Measurements from ENCODE around the gene GAA.

GAA gene

DNA sequence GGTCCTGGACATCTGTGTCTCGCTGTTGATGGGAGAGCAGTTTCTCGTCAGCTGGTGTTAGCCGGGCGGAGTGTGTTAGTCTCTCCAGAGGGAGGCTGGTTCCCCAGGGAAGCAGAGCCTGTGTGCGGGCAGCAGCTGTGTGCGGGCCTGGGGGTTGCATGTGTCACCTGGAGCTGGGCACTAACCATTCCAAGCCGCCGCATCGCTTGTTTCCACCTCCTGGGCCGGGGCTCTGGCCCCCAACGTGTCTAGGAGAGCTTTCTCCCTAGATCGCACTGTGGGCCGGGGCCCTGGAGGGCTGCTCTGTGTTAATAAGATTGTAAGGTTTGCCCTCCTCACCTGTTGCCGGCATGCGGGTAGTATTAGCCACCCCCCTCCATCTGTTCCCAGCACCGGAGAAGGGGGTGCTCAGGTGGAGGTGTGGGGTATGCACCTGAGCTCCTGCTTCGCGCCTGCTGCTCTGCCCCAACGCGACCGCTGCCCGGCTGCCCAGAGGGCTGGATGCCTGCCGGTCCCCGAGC is 17.9 kb downstream of the GAA start:
- DNase-seq: no peak

DNA sequence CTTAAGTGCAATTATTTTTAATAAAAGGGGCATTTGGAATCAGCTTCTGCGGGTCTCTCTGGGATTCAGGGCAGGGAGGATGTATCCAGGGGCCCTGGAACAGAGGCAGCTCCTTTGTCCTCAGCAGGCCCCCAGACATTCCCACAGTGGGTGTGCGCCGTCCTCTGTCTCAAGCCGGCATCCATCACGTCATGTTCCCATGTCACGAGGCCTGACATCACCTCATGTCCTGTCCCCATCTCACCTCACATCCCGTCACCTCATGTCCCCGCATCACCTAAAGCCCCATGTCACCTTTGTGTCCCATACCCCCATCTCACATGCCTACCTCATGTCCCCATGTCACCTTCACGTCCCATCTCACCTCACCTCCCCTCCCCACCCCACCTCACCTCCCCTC is 18.5 kb downstream of the GAA start:
- DNase-seq: no peak

DNA sequence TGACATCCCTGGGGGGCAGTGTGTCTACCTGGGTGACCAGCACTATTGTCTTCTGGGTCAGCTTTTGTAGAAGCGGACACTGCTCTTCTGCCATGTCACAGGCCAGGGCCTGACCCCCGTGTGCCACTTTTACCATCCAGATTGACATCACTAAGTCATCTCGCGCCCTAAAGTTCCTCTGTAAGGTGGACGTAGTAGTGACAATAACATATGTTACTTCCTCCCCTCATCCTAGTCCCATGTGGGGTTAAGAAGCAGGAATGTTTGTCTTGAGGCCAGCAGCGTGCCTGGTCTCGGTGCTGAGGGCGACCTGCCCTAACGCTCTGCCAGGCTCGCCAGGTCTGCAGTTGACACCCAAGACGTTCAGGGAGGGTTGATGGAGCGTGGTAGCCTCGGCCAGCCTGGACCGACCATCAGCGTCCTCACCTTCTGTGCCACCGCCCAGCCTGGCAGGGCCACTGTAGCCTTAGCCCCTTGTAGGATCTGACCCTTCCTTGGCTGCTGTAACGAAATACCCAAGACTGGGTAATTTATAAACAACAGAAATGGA is 20.7 kb downstream of the GAA start:
- DNase-seq: no peak

DNA sequence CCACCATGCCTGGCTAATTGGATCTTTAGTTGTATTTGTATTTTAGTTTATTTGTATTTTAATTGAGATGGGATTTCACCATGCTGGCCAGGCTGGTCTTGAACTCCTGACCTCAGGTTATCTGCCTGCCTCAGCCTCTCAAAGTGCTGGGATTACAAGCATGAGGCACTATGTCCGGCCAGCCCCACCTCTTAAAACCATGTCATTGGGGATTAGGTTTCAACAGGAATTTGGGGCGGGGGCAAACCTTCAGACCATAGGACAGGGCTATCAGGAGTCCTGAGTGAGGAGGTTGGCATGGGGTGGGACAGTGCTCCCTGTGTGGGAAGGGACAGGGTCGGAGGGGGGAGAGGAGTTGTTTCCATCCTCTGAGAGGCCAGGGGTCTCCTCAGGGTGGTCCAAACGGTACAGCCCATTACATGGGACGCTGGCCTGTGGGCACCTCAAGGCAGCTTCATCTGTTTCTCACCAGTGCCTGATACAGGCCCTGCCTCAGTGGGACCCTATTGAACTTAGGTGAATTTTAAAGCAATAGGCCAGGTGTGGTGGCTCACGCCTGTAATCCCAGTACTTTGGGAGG is 21.6 kb downstream of the GAA start:
- no peak for DNase-seq

DNA sequence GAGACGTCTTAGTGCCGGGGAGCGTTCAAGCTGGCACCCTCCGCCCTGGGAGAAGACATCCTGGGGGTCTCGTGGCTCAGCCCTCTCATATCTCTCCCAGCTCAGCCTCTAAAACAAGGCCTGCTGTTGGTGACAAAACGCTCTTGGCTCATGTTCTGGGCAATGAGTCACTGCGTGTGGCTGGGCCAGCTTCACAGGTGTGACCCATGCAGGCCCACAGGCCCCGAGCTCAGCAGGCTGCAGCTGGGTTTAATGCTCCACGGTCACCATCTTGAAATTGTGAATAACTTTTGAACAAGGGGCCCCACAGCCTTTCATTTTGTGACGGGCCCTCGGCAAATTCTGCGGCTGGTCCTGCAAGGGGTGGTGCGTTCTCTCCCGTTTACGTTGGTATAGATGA is 22.4 kb downstream of the GAA start:
- DNase-seq: no peak

DNA sequence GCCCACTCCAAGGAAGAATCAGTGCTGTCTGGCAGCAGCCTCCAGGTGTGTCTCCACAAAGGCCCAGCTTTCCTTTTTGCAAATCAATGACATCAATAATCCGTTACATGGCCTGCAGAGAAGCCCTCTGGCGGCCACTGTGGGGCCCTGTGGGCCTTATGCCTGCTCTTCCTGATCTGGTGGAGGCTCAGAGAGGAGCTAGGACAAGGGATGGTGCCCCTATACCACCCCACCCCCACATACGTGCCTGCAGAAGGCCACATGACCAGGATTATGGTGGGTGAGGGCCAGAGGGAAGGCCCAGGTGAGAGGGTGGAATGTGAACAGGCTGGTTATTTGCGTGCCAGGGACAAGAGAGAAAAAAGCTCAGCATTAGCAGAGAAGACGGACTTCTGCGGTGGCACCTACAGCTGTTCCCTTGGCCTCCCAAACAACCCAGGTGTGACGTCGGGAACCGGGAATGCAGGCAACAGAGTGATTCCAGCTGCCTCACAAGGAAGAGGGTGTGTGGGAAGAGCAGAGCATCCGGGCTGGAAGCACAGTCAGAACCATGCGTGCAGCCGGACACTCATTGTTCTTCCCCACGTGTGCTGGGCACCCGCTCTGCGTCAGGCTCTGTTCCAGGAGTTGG is 23.1 kb downstream of the GAA start:
- no peak for DNase-seq

DNA sequence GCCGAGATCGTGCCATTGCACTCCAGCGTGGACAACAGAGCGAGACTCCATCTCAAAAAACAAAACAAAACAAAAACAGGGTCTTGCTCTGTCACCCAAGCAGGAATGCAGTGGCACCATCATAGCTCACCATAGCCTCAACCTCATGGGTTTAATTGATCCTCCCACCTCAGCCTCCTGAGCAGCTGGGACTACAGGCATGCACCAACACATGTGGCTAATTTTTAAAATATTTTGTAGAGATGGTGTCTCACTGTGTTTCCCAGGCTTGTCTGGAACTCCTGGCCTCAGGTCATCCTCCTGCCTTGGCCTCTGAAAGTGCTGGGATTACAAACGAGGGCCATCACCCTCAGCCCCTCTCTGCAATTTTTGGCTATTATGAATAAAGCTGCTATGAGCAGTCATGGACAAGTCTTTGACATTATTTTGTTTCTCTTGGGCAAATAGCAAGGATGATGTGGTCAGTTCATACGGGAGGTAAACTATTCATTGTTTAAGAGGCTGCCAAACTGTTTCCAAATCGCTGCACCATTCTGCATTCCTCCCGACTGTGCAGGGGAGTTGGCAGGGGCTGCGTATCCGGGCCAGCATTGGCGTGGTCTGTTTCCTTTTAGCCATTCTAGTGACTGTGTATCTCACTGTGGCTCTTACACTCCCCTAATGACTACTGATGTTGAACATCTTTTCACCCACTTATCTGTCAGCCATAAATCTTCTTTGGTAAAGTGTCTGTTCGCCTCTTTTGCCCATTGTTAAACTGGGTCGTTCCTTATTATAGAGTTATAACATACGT is 24.5 kb downstream of the GAA start:
- peak; percentile 15 for DNase-seq

DNA sequence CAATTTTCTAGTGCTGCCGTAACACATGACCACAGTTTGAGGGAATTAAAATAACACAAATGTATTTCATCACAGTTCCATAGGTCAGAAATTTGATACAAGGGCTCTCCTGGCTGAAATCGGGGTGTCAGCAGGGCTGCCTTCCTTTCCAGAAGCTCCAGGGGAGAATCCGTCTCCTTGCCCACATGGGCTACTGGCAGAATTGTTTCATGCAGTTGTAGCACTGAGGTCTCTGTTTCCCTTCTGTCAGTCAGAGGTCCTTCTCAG is 25.0 kb downstream of the GAA start:
- DNase-seq: no peak

DNA sequence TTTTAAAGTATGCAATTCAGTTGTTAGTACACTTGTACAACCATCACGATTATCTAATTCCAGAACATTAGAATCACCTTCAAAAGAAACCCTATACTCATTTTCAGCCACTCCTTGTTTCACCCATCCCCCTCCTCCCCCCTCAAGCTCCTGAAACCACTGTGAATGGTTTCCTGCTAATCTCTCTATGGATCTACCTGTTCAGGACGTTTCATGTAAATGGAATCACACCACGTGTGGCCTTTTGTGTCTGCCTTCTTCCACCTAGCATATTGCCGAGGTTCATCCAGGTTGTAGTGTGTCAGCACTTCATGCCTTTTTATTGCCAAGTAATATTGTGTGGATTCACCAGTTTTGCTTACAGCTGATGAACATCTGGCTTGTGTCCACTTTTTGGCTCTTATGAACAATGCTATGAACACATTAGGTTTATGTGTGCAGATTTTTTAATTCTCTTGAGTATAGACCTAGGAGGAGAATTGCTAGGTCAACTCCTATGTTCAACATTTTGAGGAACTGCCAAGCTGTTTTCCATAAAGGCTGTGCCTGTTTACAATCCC is 27.7 kb downstream of the GAA start:
- no peak for DNase-seq

DNA sequence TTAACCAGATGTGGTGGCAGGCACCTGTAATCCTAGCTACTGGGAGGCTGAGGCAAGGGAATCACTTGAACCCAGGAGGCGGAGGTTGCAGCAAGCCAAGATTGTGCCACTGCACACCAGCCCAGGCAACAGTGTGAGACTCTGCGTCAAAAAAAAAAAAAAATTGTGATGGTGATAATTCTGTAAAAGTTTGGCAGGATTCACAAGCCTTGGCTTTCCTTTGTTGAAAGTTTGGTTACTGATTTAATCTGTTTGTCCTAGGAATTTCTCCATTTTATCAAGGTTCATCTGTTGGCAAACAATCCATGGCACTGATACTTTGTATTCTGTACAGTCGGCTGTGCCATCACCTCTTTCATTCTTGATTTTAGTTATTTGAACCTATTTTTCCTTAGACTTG is 29.6 kb downstream of the GAA start:
- no peak for DNase-seq

DNA sequence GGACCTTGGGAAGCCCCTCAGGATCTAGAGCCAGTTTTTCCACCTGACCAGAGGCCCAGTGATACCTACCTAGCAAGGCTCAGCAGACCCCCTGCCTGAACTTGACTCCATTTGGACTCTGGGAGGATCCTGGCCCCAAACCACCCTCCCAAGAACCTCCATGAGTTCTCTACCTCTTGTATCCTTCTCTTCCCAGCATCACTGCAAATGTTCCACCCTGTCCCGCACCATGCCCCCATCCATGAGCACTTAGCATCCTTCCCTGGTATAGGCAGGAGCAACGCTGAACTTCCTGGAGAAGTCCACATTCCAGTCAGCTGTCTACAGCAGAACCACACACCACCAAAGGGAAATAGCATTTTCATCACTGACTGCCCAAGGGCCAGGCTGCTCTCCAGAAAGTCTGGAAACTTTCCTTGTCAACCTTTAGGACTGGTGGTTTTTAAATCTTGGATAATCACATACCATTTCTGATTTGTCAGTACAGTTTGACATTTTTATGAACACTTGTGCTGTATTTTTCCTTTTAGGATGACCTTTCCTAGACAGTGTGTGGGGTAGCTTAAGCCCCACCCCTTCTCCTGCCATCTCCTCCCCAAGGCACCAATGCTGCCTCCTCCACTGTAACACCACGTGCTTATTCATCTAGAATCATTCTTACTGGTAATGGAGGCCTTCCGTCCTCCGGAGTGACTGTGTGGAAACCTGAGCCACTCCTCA is 31.7 kb downstream of the GAA start:
- DNase-seq: no peak

DNA sequence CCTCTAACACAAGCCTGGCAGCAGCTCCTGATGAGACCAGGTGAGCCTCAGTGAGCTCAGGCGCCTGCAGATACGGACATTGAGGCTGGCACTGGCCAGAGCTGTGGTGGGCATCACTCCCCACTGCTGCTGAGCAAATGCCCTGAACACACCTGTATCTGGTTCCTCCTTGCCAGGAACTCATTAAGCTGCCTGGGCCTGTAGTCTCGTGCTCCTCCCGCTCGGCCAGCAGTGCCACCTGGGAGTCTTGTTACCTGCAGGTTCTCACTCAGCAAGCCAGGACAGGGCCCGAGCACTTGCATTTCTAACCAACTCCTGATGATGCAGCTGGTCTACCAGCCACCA is 32.2 kb downstream of the GAA start:
- no peak for DNase-seq

DNA sequence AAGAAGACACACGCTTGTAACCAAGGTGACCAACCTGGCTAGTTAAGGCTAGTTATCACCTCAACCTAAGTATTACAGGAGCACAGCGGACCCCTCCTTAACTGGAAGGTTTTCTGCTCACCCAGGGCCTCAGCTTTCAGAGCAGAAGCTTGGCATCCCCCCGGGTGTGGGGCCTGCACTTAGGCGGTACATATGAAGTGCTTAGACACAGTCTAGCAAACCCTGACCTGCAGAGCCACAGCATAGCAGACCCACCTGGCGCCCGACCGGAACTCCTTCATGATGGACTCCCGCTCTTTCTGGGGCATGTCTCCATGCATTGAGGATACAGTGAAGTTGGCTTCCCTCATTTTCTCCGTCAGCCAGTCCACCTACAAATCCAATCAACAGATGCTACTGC is 35.8 kb downstream of the GAA start:
- no peak for DNase-seq

DNA sequence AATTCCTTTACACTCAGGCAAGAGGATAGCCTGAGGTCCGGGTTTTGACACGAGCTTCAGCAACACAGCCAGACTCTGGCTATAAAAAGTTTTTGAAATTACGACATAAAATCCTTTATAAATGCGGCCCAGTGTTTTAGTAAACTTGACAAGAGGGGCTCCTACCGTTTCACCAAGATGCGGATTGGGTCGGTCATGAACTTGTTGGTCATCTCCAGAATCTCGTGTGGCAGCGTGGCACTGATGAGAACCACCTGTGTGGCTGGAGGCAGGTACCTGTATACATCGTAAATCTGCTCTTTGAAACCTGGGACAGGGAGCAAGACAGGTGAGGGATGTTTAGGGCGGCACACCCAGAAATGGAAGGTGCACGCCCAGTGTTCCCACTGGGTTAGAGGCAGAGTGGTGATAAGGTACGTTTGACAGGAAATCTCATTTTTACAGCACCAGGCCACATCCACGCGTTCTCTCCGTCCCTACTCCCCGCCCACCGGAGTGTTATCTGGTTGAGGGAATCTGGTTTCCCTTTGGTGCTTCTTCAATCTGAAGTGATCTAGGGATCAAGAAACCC is 37.6 kb downstream of the GAA start:
- no peak for DNase-seq

DNA sequence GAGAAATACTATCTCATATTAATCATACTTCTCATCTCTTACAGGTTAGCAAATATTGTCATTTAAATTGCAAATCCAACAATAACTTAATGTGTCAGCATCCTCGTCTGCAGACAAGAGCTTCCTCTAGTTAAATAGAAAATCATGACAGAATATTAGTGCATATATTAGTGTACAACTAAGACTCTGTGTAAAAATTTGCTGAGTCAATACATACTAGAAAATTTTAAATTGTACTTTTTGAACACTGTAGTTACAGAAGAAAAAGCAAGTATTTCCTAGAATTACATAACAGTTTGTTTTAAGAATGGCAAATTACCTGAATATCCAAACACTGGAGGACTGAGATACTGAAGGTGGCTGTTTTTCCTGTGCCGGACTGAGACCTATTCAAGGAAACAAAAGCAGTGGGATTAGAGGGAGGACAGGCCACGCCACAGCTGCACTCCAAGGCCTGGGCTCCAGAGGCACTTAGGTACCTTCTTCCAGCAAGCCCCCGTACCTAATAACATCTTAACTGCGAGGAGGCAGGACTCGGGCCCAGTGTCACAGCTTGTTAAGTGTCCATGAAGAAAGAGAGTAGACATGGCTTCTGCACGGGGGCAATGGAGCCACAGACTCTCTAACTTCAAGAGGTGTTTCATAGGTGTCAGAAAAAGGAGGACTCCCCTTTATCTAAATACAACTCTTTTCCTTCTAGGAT is 40.2 kb downstream of the GAA start:
- no peak for DNase-seq

DNA sequence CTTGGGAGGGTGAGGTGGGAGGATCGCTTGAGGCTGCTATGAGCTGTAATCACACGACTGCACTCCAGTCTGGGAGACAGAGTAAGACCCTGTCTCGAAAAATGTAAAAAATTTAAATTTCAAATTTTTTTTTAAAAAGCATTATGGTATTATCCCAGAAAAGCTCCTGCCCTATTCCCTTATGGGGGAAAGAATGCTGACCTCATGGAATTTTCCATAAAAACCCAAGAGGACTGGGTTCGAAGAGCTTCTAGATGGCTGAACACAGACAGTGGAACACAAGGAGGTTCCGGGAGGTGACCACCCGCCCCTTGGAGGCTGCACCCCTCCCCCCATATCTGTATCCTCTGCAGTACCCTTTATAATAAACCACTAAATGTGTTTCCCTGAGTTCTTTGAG is 41.5 kb downstream of the GAA start:
- no peak for DNase-seq

DNA sequence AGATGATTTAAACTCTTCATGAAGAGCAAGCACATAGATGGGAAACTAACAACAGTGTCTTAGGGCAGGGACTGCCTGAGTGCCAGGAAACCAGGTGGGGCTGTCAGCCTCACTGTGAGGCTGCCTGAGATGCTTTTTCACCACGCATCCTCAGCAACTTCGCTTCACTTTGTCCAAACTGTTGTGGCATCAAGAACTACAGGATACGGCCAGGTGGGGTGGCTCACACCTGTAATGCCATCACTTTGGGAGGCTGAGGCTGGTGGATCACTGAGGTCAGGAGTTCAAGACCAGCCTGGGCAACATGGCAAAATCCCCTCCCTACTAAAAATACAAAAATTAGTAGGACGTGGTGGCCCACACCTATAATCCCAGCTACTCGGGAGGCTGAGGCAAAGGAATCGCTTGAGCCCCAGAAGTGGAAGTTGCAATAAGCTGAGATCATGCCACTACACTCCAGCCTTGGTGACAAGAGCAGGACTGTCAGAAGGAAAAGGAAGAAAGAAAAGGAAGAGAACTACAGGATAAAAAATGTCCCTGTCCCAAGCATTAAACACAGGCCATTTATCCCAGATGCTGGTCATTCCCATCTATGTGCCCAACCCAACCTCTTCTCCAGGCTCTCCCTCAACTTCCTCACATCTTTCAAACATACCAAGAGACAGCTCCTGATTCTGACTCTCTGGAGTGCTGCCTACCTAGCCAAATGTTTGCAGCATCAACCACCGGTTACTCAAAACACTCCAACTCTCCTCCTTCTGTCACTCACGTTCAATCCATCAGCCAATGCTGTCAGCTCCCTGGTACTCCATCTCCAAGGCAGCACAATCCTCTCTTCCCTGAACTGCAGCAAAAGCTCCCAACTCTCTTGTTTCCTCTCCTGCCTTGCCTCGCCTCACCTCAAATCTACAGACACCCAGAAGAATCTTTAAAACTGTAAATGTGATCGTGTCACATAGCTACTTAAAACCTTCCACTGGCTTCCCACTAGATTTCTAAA is 44.0 kb downstream of the GAA start:
- DNase-seq: no peak

DNA sequence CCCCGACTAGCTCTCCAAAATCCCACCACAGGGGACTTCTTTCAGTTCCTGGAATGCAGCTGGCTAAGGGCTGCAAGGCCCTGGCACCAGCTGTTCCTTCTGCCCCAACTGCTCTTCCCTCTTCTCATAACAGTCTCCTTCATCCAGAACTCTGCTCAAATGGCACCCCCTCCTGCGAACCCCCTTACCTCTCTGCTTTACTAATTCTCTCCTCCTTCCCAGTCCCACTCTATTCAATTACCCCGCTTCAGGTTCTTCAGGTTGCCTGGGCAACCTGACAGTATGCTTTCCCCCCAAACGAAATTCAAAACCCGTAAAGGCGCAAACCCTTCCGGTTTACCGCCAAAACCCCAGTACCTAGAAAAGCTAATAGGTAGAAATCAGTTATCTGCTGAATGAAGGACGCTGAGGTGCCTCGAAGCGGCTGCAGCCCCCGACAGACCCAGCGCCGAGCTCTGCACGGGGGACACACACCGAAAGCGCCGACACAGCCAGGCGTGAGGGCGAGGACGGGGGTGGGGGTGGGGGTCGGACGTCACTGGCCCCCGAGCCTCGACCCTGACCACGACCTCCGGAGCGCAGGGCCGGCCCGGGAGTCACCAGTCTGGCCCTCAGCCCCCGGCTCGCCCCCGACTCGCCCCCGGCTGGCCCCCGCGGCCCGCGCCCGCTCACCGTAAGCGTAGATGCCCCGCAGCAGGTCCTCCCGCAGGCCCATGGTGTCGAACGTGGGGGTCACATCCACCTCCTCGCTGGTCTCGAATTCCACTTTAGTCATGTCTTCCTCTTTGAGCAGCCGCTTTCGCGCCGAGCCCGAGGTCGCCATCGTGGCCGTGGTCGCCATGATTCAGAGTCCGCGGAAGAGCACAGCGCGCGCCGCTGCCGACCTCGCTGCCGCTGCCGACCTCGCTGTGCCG is 45.0 kb downstream of the GAA start:
- no peak for DNase-seq

DNA sequence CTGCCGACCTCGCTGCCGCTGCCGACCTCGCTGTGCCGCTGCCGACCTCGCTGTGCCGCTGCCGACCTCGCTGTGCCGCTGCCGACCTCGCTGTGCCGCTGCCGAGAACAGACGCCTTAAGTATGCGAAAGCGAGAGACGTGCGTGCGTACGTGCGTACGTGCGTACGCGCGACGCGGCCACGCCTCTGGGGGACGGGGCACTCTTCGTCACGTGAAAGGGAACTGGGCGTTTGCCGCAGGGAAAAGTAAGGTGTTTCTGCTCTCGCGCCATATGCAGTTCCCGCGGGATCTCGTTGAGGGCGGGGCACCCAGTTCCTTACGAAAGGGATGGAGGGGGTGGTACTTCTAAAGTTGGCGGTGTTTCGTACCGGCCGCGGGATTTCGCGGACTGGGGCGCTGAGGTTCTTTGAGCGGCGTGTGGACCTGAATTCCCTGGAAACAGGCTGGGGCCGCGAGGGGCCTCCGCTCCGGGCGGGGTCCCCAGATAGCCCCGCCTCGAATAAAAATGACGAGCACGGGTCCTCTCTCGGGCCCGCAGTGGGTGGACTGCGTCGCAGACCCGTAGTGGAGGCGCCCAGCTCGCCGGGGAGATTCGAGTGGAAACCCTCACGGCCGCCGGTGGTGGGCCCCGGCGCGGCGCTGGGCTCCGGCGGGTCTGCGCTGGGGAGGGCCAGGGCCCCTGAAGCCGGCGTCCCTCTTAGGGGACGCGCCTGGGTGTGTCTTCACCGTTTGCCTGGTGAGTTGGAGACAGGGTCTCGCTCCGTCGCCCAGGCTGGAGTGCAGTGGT is 45.8 kb downstream of the GAA start, which contains the start of gene EIF4A3:
EIF4A3 (minus strand) TSS at position 94 of the 788 bp plus-strand sequence. CDS start 167 bp downstream, outside the sequence.
- DNase-seq: peak; percentile 98

Data from NCI-H446 treated with DMSO at 0.1 percent for 48 hours (cell line).